AG09319 (cell line): ENCODE measurements around the gene ARF1.

ENCODE experiments used
- DNase-seq: peaks from one replicate; pipeline ENCODE4 v3.0.0-alpha.2; 2010; ENCODE audit warnings: low read depth; ENCODE audit errors: extremely low read depth
- TF ChIP-seq, protein P1 (sequence below): IDR thresholded peaks from 2 replicates; pipeline ENCODE4 v1.5.1; 2011; ENCODE audit warnings: low read depth, mild to moderate bottlenecking, inconsistent platforms, low read length, moderate library complexity

ARF1 gene

DNA sequence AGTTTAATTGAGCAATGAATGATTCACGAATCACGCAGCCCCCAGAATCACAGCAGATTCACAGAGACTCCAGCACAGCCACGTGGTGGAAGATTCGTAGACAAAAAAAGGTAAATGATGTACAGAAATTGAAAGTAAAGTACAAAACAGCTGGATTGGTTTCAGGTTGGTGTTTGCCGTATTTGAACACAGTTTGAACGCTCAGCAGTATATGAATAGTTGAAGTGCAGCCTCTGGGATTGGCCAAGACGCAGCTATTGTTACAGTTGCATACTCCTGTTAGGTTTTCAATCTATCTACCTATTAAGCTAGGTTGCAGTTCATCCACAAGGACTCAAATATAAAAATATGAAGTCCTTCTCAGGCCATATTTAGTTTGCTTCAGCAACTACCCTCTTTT lies 29.7 kb downstream of the ARF1 start:
- TF ChIP-seq, protein P1, sequence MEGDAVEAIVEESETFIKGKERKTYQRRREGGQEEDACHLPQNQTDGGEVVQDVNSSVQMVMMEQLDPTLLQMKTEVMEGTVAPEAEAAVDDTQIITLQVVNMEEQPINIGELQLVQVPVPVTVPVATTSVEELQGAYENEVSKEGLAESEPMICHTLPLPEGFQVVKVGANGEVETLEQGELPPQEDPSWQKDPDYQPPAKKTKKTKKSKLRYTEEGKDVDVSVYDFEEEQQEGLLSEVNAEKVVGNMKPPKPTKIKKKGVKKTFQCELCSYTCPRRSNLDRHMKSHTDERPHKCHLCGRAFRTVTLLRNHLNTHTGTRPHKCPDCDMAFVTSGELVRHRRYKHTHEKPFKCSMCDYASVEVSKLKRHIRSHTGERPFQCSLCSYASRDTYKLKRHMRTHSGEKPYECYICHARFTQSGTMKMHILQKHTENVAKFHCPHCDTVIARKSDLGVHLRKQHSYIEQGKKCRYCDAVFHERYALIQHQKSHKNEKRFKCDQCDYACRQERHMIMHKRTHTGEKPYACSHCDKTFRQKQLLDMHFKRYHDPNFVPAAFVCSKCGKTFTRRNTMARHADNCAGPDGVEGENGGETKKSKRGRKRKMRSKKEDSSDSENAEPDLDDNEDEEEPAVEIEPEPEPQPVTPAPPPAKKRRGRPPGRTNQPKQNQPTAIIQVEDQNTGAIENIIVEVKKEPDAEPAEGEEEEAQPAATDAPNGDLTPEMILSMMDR: no peak

DNA sequence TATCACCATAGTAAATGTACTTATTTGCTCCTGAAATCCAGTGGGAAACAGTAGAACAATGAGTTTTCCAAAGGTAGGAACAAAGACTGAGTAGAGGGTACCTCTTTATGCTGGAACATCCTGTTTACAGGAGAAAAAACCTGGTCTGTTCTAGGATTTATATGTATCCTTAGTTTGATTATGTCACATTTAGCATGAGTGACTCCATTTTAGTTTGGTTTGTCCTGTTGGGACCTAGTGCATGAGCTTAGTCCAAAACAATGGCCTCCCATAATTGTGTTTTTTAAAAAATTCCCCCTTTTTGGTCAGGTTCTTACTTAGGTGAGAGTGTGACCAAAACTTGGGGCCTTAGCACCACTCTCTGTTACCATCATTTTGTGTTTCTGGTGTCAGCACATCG lies 30.1 kb downstream of the ARF1 start:
- TF ChIP-seq, protein P1: no peak
- no peak for DNase-seq

More for the DNA sequence above, 29.7 kb downstream of the ARF1 start:
- DNase-seq: no peak

DNA sequence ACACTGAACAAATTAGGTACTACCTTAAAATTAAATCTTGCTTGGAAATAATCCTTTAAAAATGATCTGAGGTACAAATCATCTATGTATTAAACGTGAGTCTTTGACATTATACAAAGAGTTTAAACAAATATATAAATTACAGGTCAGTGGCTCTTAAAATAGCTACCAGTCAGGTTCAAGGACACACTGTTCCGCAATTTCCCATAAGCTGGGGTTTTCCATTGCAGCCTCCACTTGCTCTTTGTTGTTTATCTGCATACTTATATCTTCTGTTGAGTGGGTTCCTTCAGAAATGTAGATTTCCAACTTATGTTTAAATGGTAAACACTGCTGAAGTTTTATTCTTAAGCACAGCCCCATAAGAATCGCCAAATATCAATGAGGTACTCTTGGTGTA lies 32.3 kb downstream of the ARF1 start:
- TF ChIP-seq, protein P1: no peak
- DNase-seq: no peak

DNA sequence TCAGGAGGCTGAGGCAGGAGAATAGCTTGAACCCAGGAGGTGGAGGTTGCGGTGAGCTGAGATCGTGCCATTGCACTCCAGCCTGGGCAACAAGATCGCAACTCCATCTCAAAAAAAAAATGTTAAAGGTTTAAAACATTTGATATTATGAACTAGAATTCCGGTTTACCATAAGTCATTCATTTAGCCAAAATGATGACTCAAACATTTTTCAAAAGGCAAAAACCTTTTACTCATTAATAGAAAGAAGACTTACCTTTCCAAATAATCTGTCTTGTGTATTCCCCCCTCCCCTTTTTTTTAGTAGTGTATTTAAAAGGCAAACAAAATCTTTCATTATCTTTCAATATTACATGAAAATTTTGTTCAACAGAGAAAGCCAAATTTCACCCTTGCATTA lies 34.8 kb downstream of the ARF1 start:
- no peak for DNase-seq
- TF ChIP-seq, protein P1: no peak

DNA sequence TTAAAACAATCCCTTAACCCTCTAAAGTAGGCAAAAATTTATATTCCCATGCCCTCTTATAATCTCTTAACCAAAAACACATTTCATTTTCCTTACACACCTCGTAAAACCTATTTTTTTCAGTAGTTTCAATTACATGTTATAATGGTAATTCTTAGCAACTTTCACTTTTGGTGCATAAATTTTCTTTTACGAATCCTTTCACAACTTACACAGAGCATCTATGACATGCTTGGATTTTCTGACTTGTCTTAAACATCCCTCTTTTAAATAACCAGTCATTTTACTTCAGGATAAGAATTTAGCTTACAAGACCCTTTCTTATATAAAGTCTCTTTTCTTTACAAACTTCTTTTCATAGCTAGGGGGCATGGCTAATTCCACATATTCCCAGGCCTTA lies 35.5 kb downstream of the ARF1 start:
- no peak for DNase-seq
- TF ChIP-seq, protein P1: no peak

DNA sequence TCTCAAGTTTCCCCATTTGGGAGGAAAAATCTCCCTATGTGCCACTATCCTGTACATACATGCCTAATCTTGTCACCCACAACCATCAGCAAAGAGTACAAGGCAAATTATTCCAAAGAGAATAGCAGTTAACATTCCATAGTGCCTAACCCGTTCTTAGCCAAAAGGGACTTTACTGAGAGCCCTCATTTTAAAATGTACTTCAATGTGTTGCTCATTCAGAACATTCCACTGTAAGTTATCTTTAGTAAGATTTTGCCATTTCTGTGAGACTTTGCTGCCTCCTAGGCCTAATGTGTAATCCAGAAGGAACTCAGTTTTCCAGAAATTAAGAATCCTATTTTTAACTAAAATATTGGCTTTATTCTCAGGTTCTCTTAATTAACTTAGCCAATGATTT lies 37.8 kb downstream of the ARF1 start:
- DNase-seq: no peak
- TF ChIP-seq, protein P1: no peak

DNA sequence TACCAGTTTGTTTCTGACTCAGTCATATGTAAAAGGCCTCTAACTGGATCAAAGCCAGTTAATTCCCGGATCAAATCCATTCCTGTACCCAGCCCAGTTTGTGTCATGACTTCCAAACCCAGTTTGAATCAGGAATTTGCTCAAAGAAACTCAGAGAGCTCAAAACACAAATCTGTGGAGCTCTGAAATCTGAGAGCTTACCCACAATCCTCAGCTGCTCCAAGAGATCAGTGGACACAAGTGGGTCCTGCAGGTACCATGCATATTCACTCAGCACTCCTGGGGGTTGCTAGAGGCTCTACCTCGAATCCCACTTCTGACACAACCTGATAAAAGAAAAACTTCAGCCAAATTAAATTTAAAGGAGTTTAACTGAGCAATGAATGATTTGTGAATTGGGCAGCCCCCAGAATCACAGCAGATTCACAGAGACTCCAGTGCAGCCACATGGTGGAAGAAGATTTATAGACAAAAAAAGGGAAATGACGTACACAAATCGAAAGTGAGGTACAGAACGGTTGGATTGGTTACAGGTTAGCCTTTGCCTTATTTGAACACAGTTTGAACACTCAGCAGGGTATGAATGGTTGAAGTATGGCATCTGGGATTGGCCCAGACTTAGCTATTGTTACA lies 38.5 kb downstream of the ARF1 start:
- TF ChIP-seq, protein P1: no peak

More for the DNA sequence above, 38.5 kb downstream of the ARF1 start:
- DNase-seq: no peak
